ENCODE results near the gene HTR1B.

DNA sequence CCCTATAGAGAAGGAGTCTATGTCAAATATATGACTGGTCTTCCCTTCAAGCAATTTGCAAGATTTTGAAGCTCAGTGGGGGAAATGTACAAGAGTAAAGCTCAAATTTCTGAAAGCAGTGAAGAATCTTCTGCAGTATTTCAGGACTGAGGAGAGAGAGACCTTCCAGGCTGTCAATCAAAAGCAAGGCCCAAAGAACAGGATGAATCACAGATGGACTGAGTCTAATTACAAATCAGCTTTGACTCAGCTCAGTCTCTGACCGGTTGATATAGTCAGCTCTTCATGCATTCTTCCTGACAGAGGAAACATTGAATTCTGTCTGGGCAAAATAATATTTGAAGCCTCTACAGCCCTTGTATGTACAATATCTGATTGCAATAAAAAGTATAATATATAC, 7.7 kb upstream of the HTR1B start:
- TF ChIP-seq, protein P1, sequence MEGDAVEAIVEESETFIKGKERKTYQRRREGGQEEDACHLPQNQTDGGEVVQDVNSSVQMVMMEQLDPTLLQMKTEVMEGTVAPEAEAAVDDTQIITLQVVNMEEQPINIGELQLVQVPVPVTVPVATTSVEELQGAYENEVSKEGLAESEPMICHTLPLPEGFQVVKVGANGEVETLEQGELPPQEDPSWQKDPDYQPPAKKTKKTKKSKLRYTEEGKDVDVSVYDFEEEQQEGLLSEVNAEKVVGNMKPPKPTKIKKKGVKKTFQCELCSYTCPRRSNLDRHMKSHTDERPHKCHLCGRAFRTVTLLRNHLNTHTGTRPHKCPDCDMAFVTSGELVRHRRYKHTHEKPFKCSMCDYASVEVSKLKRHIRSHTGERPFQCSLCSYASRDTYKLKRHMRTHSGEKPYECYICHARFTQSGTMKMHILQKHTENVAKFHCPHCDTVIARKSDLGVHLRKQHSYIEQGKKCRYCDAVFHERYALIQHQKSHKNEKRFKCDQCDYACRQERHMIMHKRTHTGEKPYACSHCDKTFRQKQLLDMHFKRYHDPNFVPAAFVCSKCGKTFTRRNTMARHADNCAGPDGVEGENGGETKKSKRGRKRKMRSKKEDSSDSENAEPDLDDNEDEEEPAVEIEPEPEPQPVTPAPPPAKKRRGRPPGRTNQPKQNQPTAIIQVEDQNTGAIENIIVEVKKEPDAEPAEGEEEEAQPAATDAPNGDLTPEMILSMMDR (IDR thresholded peaks at IDR 0.05; ENCODE audit: poor library complexity): no peak
- no peak for TF ChIP-seq EZH2 (IDR thresholded peaks at IDR 0.05; ENCODE audit: borderline replicate concordance)
- no peak for TF ChIP-seq EZH2phosphoT487 (IDR thresholded peaks at IDR 0.05; ENCODE audit: low read depth, severe bottlenecking, unreplicated experiment)

All from hepatocyte (in vitro differentiated cells).